IMR-90 (cell line): ENCODE results near the gene CHCT1. TPM values are rescaled to one million over a fixed set of nuclear protein-coding genes. Genes with fewer than 3 reads are reported as not detected.
"Not testable (repeated sequence)": the region's sequence is repeated elsewhere in the genome, so short reads cannot be mapped to it uniquely, and the experiment has no call there.

Source experiments
- ATAC-seq: fragments of 200-7000 bp; cut with Tn5 transposase; 2 replicates; pipeline ENCODE4 v1.9.1; 2020; ENCODE audit warnings: low read depth, mild to moderate bottlenecking, moderate library complexity
- BruUV-seq: library from RNA; stranded (reverse); fragments of 400-500 nt; replicated peaks from 2 replicates; lab custom pipeline; 2021; lab: Mats Ljungman, UMichigan
- CTCF ChIA-PET: fragments of 300-600 bp; formaldehyde crosslinking; extraction: SDS; loops from one replicate; lab custom pipeline; 2021; ENCODE audit warnings: antibody characterized with exemption; lab: Yijun Ruan, JAX
- POLR2A ChIA-PET: fragments of 300-600 bp; sonication (Branson Sonifier 250); formaldehyde crosslinking; loops from one replicate; lab custom pipeline; 2022; ENCODE audit warnings: antibody characterized with exemption; ENCODE audit not compliant: unreplicated experiment; lab: Charles Lee
- DNase-seq: peaks from one replicate; pipeline ENCODE4 v3.0.0; 2013
- H2AFZ ChIP-seq: replicated peaks from 2 replicates; pipeline ENCODE3; 2013; ENCODE audit warnings: low read length, mild to moderate bottlenecking; ENCODE audit not compliant: poor library complexity
- H2AK5ac ChIP-seq: 2 replicates; pipeline ENCODE4 v1.6.1; 2013; ENCODE audit warnings: low read depth, low read length, inconsistent platforms
- H2AK9ac ChIP-seq: replicated peaks from 2 replicates; pipeline ENCODE3; 2013; ENCODE audit warnings: mild to moderate bottlenecking, low read depth, low read length, moderate library complexity; ENCODE audit not compliant: poor library complexity
- H2BK120ac ChIP-seq: 2 replicates; pipeline ENCODE4 v1.6.1; 2013; ENCODE audit warnings: low read depth, low read length, inconsistent platforms
- H2BK15ac ChIP-seq: 3 replicates; pipeline ENCODE4 v1.6.1; 2013; ENCODE audit warnings: low read depth, low read length, inconsistent platforms
- H2BK20ac ChIP-seq: 2 replicates; pipeline ENCODE4 v1.6.1; 2013; ENCODE audit warnings: low read depth, mild to moderate bottlenecking, inconsistent platforms, low read length, moderate library complexity
- H2BK5ac ChIP-seq: 2 replicates; pipeline ENCODE4 v1.6.1; 2013; ENCODE audit warnings: mild to moderate bottlenecking, low read depth, low read length, inconsistent platforms; ENCODE audit not compliant: poor library complexity, severe bottlenecking
- H3K14ac ChIP-seq: replicated peaks from 2 replicates; pipeline ENCODE4 v1.6.1; 2013; ENCODE audit warnings: low read depth, low read length, inconsistent platforms
- H3K18ac ChIP-seq: 2 replicates; pipeline ENCODE4 v1.6.1; 2013; ENCODE audit warnings: low read depth, low read length, control low read depth
- H3K23ac ChIP-seq: 2 replicates; pipeline ENCODE4 v1.6.1; 2013; ENCODE audit warnings: low read depth, low read length, inconsistent platforms
- H3K27ac ChIP-seq: 2 replicates; pipeline ENCODE4 v1.5.1; 2013; ENCODE audit warnings: mild to moderate bottlenecking, control low read depth, low read length; ENCODE audit not compliant: insufficient read depth
- H3K27me3 ChIP-seq: 2 replicates; pipeline ENCODE4 v1.6.1; 2013; ENCODE audit warnings: low read length; ENCODE audit not compliant: control insufficient read depth, insufficient read depth
- H3K36me3 ChIP-seq: 2 replicates; pipeline ENCODE4 v1.6.1; 2013; ENCODE audit warnings: low read length, mixed read lengths; ENCODE audit not compliant: control insufficient read depth, insufficient read depth
- H3K4ac ChIP-seq: 2 replicates; pipeline ENCODE4 v1.6.1; 2013; ENCODE audit warnings: low read depth, low read length, inconsistent platforms
- H3K4me1 ChIP-seq: 2 replicates; pipeline ENCODE4 v1.6.1; 2013; ENCODE audit warnings: low read length, mixed read lengths; ENCODE audit not compliant: control insufficient read depth, insufficient read depth
- H3K4me2 ChIP-seq: 2 replicates; pipeline ENCODE4 v1.6.1; 2013; ENCODE audit warnings: low read depth, mild to moderate bottlenecking, control low read depth, low read length, moderate library complexity
- H3K4me3 ChIP-seq: 2 replicates; pipeline ENCODE4 v1.5.1; 2013; ENCODE audit warnings: low read depth, mild to moderate bottlenecking, control low read depth, low read length, moderate library complexity; ENCODE audit not compliant: insufficient read depth
- H3K56ac ChIP-seq: 2 replicates; pipeline ENCODE4 v1.6.1; 2013; ENCODE audit warnings: low read length, inconsistent platforms; ENCODE audit not compliant: insufficient read depth; ENCODE audit errors: extremely low read depth
- H3K79me1 ChIP-seq, 2 experiments: 2 replicates each; pipeline ENCODE4 v1.6.1; 2013; ENCODE audit warnings: low read length in 2 of 2, inconsistent platforms in 1 of 2, low read depth in 1 of 2
- H3K9ac ChIP-seq: 2 replicates; pipeline ENCODE4 v1.6.1; 2013; ENCODE audit warnings: low read depth, low read length, control low read depth
- H3K9me1 ChIP-seq: 2 replicates; pipeline ENCODE4 v1.6.1; 2013; ENCODE audit warnings: low read length, inconsistent platforms; ENCODE audit not compliant: insufficient read depth
- H3K9me3 ChIP-seq: 2 replicates; pipeline ENCODE4 v1.6.1; 2013; ENCODE audit warnings: low read length; ENCODE audit not compliant: control insufficient read depth, insufficient read depth
- H4K20me1 ChIP-seq: 2 replicates; pipeline ENCODE4 v1.6.1; 2013; ENCODE audit warnings: low read length, inconsistent platforms; ENCODE audit not compliant: insufficient read depth
- H4K5ac ChIP-seq: 2 replicates; pipeline ENCODE4 v1.6.1; 2013; ENCODE audit warnings: mild to moderate bottlenecking, low read depth, low read length, control low read depth
- H4K8ac ChIP-seq, 2 experiments: 2 replicates each; pipeline ENCODE4 v1.6.1; 2013; ENCODE audit warnings: low read depth in 2 of 2, low read length in 2 of 2, control low read depth in 1 of 2, inconsistent platforms in 1 of 2
- H4K91ac ChIP-seq: 2 replicates; pipeline ENCODE4 v1.6.1; 2013; ENCODE audit warnings: low read depth, low read length, inconsistent platforms; ENCODE audit not compliant: insufficient read depth
- CEBPB ChIP-seq: IDR thresholded peaks from 2 replicates; pipeline ENCODE4 v1.6.1; 2012; ENCODE audit warnings: low read depth, low read length, improper control_type of control experiment
- MXI1 ChIP-seq: IDR thresholded peaks from 2 replicates; pipeline ENCODE4 v1.6.1; 2012; ENCODE audit warnings: low read depth, mild to moderate bottlenecking, low read length, moderate library complexity, borderline replicate concordance
- WGBS, 2 experiments: methylation state at CpG; one replicate each; pipeline versions ENCODE4 v1.1.5 to v1.1.7; 2013; ENCODE audit warnings: missing lambda C conversion rate in 2 of 2; ENCODE audit not compliant: insufficient read length in 1 of 2; ENCODE audit errors: extremely low coverage in 2 of 2; 5-methylcytosine and 5-hydroxymethylcytosine counted together
- dilution Hi-C: fragments of 300-500 bp; cut with HindIII; formaldehyde crosslinking; loops from one replicate; pipeline ENCODE4 v1.14.3; 2018; ENCODE audit warnings: low sequenced_read_pairs; ENCODE audit not compliant: unreplicated experiment
- in situ Hi-C: fragments of 300-500 bp; cut with MboI; formaldehyde crosslinking; loops from 3 replicates; pipeline ENCODE4 v1.14.3; 2019; ENCODE audit warnings: low sequenced_read_pairs, inconsistent platforms, mixed read lengths
- intact Hi-C: fragments of 100-400 bp; cut with micrococcal nuclease; formaldehyde crosslinking; loops from 2 replicates; pipeline ENCODE4 v1.10.0; 2022
- polyA plus RNA-seq, 3 experiments: library from polyadenylated mRNA; depleted of rRNA; stranded (reverse); fragments of >200 nt; gene quantifications; 2 replicates each; pipeline ENCODE4 v1.2.3, GENCODE V29; 2012; ENCODE audit warnings: low replicate concordance in 1 of 3
- total RNA-seq: library from RNA; depleted of rRNA; stranded (reverse); fragments of >200 nt; gene quantifications from 2 replicates; pipeline ENCODE4 v1.2.3, GENCODE V29; 2012

The CHCT1 gene
- total and polyA plus RNA-seq, 2 of the 4 experiments (the other 2 are of a cell fraction), result not detected

DNA sequence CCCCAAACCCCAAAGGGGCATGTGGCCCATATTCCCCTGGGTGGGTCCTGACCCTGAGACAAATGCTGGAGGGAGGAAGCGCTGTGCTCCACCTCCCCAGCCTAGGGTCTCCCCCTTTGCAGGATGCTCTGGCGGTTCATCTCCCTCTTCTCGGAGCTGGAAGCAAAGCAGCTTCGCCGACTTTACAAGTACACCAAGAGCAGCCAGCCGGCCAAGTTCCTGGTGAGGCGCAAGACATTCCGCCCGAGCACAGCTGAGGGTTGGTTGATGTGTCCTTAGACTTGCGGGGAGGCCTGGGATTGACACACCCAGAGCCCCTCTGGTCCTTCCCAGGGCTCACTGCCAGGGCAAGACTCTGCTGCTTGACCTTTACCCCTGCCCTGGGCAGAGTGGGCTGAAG lies 4.3 kb downstream of the CHCT1 start:
- no peak overlapping the region for H2AK9ac ChIP-seq
- in situ Hi-C loops, result no loop called here
- CTCF ChIA-PET, result no interaction called here

GRCh38 chr17:60428491-60428890 lies 6.2 kb downstream of the CHCT1 start:
- H3K14ac ChIP-seq, H3K9me1 ChIP-seq, H4K8ac ChIP-seq, H2AK9ac ChIP-seq, H3K27ac ChIP-seq, H2AK5ac ChIP-seq, H2BK15ac ChIP-seq, H3K4me1 ChIP-seq, H3K56ac ChIP-seq, H3K4me3 ChIP-seq, H3K79me1 ChIP-seq, dilution Hi-C loops, H2AFZ ChIP-seq, H4K5ac ChIP-seq, H3K4ac ChIP-seq, H2BK20ac ChIP-seq, H3K9ac ChIP-seq, H2BK5ac ChIP-seq, CTCF ChIA-PET, DNase-seq, H3K36me3 ChIP-seq, H2BK120ac ChIP-seq, H3K4me2 ChIP-seq, H3K27me3 ChIP-seq, intact Hi-C loops, H4K20me1 ChIP-seq, BruUV-seq, H3K18ac ChIP-seq, ATAC-seq, H3K23ac ChIP-seq, in situ Hi-C loops, H3K9me3 ChIP-seq, H4K91ac ChIP-seq: not testable (repeated sequence)
- POLR2A ChIA-PET, result interaction anchor here (0.5 to 0.7 kb wide), 3 partner anchors 154 to 554 kb away, joined by 3 to 5 read pairs (median 5); no protein-coding TSS in a partner anchor
- no CpG with 5 or more reads among the region's 6 CpGs for WGBS, 2 experiments

More for the DNA sequence above, 4.3 kb downstream of the CHCT1 start:
- no peak overlapping the region for H3K4ac ChIP-seq
- no peak overlapping the region for H4K8ac ChIP-seq
- no peak overlapping the region for H2BK5ac ChIP-seq
- H4K91ac ChIP-seq, result no peak overlapping the region
- no peak overlapping the region for H3K14ac ChIP-seq
- BruUV-seq, result no TSS peak
- no peaks in the 10 kb centered on the region for H3K36me3 ChIP-seq
- no peak overlapping the region for H2BK120ac ChIP-seq
- H3K4me3 ChIP-seq, result no peak overlapping the region
- no peaks in the 10 kb centered on the region for H3K9me3 ChIP-seq
- no peak overlapping the region for H4K5ac ChIP-seq
- POLR2A ChIA-PET, result no interaction called here
- no peak overlapping the region for H3K4me2 ChIP-seq
- H3K79me1 ChIP-seq, result no peaks in the 10 kb centered on the region
- H3K27ac ChIP-seq, result no peak overlapping the region
- intact Hi-C loops, result no loop called here
- no peak overlapping the region for H2AK5ac ChIP-seq
- H4K20me1 ChIP-seq, result no peaks in the 10 kb centered on the region
- TF ChIP-seq CEBPB (no peak), MXI1 (no peak)
- H3K56ac ChIP-seq, result no peak overlapping the region
- no peak overlapping the region for H3K9ac ChIP-seq
- H3K9me1 ChIP-seq, result no peaks in the 10 kb centered on the region
- dilution Hi-C loops, result no loop called here
- no peak overlapping the region for H3K23ac ChIP-seq
- no peak overlapping the region for H2AFZ ChIP-seq
- H3K27me3 ChIP-seq, result peaks cover 5% of the 10 kb centered on the region
- no peak overlapping the region for H2BK15ac ChIP-seq
- no peak for DNase-seq
- no peak overlapping the region for H3K18ac ChIP-seq
- 81% methylated on average over 5 of the region's 10 CpGs; no CpG with 5 or more reads in 1 of the 2 experiments for WGBS, 2 experiments
- ATAC-seq, result no peak
- no peaks in the 10 kb centered on the region; the same call in 1 of the 2 replicates for H3K4me1 ChIP-seq
- no peak overlapping the region for H2BK20ac ChIP-seq
